ENCODE results near the gene CATSPERE. TPM values are rescaled to one million over a fixed set of nuclear protein-coding genes. Genes with fewer than 3 reads are reported as not detected.

The CATSPERE gene
- total and polyA plus RNA-seq, 9 of the 15 experiments (the other 6 are each of a cell fraction or from before 2014, with no cell fraction given) = 0.06 to 0.16 (median 0.09) TPM; not detected in 3

- TF ChIP-seq ZNF609 (CRISPR knock-in tag; IDR thresholded peaks at IDR 0.05; ENCODE audit: borderline replicate concordance) (no peak), TCF3 (CRISPR knock-in tag; IDR thresholded peaks at IDR 0.05) (no peak), ZNF586 (CRISPR knock-in tag; conservative IDR thresholded peaks at IDR 0.05) (no peak), RBM22 (IDR thresholded peaks at IDR 0.05; ENCODE audit: low read depth, low read length, poor library complexity, severe bottlenecking) (no peak)
Measured at GRCh38 chr1:244614879-244615278, 153.8 kb downstream of the CATSPERE start (continued).

GRCh38 chr1:244615301-244615700 lies 154.2 kb downstream of the CATSPERE start:
- no peaks in the 10 kb centered on the region for H3K9me1 ChIP-seq (ENCODE audit: control insufficient read depth, insufficient read depth, low read length)
- H3K9me3 ChIP-seq (replicated peaks; ENCODE audit: control insufficient read depth, insufficient read depth, low read depth, low read length) = no peaks in the 10 kb centered on the region
- TF ChIP-seq GTF2E2 (tag; IDR thresholded peaks at IDR 0.05) (no peak), NCOR1 (IDR thresholded peaks at IDR 0.05) (no peak), THAP7 (CRISPR knock-in tag; IDR thresholded peaks at IDR 0.05) (no peak), HES1 (IDR thresholded peaks at IDR 0.05; ENCODE audit: low read depth) (no peak), ZNF263 (CRISPR knock-in tag; IDR thresholded peaks at IDR 0.05; ENCODE audit: borderline replicate concordance) (no peak), ZNF217 (CRISPR knock-in tag; IDR thresholded peaks at IDR 0.05) (no peak), JUNB (CRISPR knock-in tag; conservative IDR thresholded peaks at IDR 0.05) (no peak), CEBPG (CRISPR knock-in tag; IDR thresholded peaks at IDR 0.05) (no peak), CEBPG (tag; conservative IDR thresholded peaks at IDR 0.05 in 1 of 2, IDR thresholded peaks at IDR 0.05 in 1 of 2) (0 out of 4 replicates have a peak, but pooled peaks of 1 of the 2 experiments have one; percentile 14), SMARCA5 (IDR thresholded peaks at IDR 0.05) (no peak)
- no peak overlapping the region for H2AFZ ChIP-seq (ENCODE audit: low read depth, low read length)
- CTCF ChIA-PET (ENCODE audit: low intra/inter-chr PET ratio) = no interaction called here
- H3K4me1 ChIP-seq (replicated peaks in 1 of 2; ENCODE audit: control insufficient read depth in 2 of 2, insufficient read depth in 2 of 2, low read length in 2 of 2) = no peaks in the 10 kb centered on the region
- H3K36me3 ChIP-seq (ENCODE audit: control insufficient read depth, insufficient read depth, low read length) = no peaks in the 10 kb centered on the region
- FAIRE-seq (no peak), ATAC-seq (no peak), DNase-seq (ENCODE audit: extremely low read depth in 1 of 4, low spot score in 3 of 4) (no peak)
- intact Hi-C loops (cut with micrococcal nuclease) (no loop called here), in situ Hi-C loops (cut with MboI) (loop anchor here (25.0 kb wide), 1 partner anchor 422 kb away; no protein-coding TSS in a partner anchor)
- peaks cover 20% of the 10 kb centered on the region in 2 experiments for H3K27me3 ChIP-seq (ENCODE audit: control insufficient read depth in 2 of 2, insufficient read depth in 2 of 2, low read length in 2 of 2)
- POLR2A ChIA-PET = interaction anchor here (1.3 kb wide), 1 partner anchor 12 kb away, joined by 3 read pairs; no protein-coding TSS in a partner anchor
- no TSS peak for BruUV-seq (replicated peaks)
- no peak overlapping the region for H3K4me3 ChIP-seq
- no peaks in the 10 kb centered on the region for H3K79me2 ChIP-seq (ENCODE audit: control insufficient read depth, insufficient read depth, low read length)
- H4K20me1 ChIP-seq (replicated peaks; ENCODE audit: control insufficient read depth, insufficient read depth, low read length) = no peaks in the 10 kb centered on the region
- H3K9ac ChIP-seq (ENCODE audit: insufficient read depth in 1 of 2, low read depth in 2 of 2, low read length in 2 of 2) = no peak overlapping the region
- WGBS (ENCODE audit: insufficient coverage, low coverage, missing lambda C conversion rate) = 1% methylated on average over 6 of the region's 6 CpGs
- no peak overlapping the region for H3K4me2 ChIP-seq (ENCODE audit: insufficient read depth, low read length)
- H3K27ac ChIP-seq (ENCODE audit: extremely low read depth, low read depth, low read length) = no peak overlapping the region
